H7 (cell line): ENCODE measurements around the gene MADD. TPM values are rescaled to one million over a fixed set of nuclear protein-coding genes. Genes with fewer than 3 reads are reported as not detected.

Source experiments
- DNase-seq: peaks from one replicate; pipeline ENCODE4 v3.0.0; 2012
- H3K27me3 ChIP-seq: 2 replicates; pipeline ENCODE4 v1.6.0; 2011; ENCODE audit warnings: mild to moderate bottlenecking, low read length; ENCODE audit not compliant: control insufficient read depth, insufficient read depth
- H3K36me3 ChIP-seq: replicated peaks from 2 replicates; pipeline ENCODE4 v1.5.1; 2011; ENCODE audit warnings: low read length; ENCODE audit not compliant: control insufficient read depth, insufficient read depth
- H3K4me3 ChIP-seq: 2 replicates; pipeline ENCODE4 v1.5.1; 2011; ENCODE audit warnings: low read depth, mild to moderate bottlenecking, control low read depth, low read length, moderate library complexity; ENCODE audit not compliant: insufficient read depth
- total RNA-seq: library from RNA; depleted of rRNA; stranded (reverse); fragments of >200 nt; shearing (Covaris generic); gene quantifications from 2 replicates; pipeline ENCODE4 v1.2.3, GENCODE V29; 2014

The MADD gene
- total RNA-seq, 1 experiment from 2014 or later: 21.3 TPM

GRCh38 chr11:47259232-47259977 lies 10.5 kb upstream of the MADD start:
- H3K36me3 ChIP-seq: no peaks in the 10 kb centered on the region
- no peak overlapping the region for H3K4me3 ChIP-seq
- no peaks in the 10 kb centered on the region for H3K27me3 ChIP-seq
- DNase-seq: peak; percentile 89

DNA sequence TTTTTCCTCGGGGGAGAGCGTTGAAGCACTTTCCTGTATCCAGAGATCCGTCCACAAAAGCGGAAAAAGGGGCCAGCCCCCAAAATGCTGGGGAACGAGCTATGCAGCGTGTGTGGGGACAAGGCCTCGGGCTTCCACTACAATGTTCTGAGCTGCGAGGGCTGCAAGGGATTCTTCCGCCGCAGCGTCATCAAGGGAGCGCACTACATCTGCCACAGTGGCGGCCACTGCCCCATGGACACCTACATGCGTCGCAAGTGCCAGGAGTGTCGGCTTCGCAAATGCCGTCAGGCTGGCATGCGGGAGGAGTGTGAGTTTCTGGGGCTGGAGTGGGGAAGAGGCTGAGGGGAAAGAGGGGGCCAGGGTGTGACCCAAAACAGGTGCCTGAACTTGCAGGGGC lies 9.6 kb upstream of the MADD start:
- no peaks in the 10 kb centered on the region for H3K36me3 ChIP-seq

DNA sequence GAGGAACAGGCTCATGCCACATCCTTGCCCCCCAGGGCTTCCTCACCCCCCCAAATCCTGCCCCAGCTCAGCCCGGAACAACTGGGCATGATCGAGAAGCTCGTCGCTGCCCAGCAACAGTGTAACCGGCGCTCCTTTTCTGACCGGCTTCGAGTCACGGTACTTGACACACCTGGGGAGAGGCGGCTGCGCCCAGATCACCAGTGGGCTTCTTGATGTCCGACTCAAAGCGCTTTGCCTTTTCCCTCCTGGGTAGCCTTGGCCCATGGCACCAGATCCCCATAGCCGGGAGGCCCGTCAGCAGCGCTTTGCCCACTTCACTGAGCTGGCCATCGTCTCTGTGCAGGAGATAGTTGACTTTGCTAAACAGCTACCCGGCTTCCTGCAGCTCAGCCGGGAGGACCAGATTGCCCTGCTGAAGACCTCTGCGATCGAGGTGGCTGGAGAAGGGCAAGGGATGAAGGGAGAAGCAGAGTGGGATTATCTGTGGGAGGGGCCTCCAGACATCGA lies 8.6 kb upstream of the MADD start:
- Histone ChIP-seq H3K4me3 (no peak overlapping the region), H3K27me3 (no peaks in the 10 kb centered on the region), H3K36me3 (no peaks in the 10 kb centered on the region; the same call in 1 of the 2 replicates)
- DNase-seq: no peak

More for the DNA sequence above, 9.6 kb upstream of the MADD start:
- no peak for DNase-seq
- H3K27me3 ChIP-seq: no peaks in the 10 kb centered on the region
- H3K4me3 ChIP-seq: no peak overlapping the region

DNA sequence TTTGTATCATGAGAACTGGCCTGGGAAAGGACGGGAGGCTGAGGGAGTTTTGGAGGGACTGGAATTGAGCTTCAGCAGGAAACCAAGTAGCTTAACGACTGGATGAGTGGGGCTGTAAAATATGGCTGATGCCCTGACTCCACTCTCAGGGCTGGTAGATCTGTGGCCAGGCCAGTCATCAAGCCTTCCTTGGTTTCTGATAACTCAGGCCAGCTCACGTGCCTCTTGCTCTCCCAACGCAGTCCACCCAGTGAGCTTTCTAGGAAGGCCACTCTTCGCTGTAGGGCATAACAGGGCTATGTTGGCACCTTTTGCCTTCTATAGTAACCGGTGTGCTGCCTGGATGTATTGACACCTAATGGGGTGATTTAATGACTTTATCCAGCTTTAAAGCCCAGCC lies 5.8 kb upstream of the MADD start:
- no peak for DNase-seq
- Histone ChIP-seq H3K4me3 (no peak overlapping the region), H3K27me3 (no peaks in the 10 kb centered on the region), H3K36me3 (no peaks in the 10 kb centered on the region; the same call in 1 of the 2 replicates)

DNA sequence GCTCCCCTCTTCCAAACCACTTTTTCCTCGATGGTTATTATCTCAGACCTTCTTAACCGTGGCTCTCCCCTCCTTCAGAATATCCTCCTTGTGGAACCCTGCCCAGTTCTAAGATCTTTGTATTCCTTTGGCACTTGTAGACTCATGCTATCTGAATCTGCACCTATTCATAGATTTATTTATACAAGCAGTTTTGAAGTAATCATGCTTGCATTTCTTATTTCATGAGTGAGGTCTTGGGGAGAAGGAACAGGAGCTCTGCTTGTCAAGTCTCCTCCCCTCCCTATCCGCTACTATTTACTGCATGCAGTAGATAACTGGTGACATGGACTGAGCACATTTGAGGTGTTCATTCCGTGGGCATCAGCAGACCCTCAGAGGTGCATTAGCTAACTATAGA lies 5.4 kb upstream of the MADD start:
- no peak overlapping the region for H3K4me3 ChIP-seq
- no peaks in the 10 kb centered on the region for H3K27me3 ChIP-seq
- DNase-seq: no peak
- H3K36me3 ChIP-seq: no peaks in the 10 kb centered on the region; the same call in 1 of the 2 replicates

DNA sequence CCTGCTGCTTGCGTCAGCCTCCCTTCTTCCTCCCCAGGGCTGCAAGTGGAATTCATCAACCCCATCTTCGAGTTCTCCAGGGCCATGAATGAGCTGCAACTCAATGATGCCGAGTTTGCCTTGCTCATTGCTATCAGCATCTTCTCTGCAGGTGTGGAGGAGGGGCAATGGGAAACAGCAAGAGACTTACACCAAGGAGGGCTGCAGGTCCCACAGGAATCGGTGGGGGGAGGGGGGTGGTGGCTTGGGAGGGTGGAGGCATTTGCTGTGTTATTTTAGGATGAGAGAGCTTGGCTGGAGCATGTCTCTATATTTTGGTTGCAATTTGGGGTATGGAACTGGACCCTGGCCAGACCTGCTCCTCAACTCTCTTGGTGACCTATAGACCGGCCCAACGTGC lies 2.1 kb upstream of the MADD start:
- no peak overlapping the region for H3K4me3 ChIP-seq

GRCh38 chr11:47268448-47269001 lies 1.4 kb upstream of the MADD start:
- Histone ChIP-seq H3K4me3 (peak overlapping the region; percentile 82; the same call in 1 of the 2 replicates), H3K27me3 (no peaks in the 10 kb centered on the region), H3K36me3 (no peaks in the 10 kb centered on the region; the same call in 1 of the 2 replicates)
- DNase-seq: no peak

More for the DNA sequence above, 2.1 kb upstream of the MADD start:
- no peak for DNase-seq
- Histone ChIP-seq H3K36me3 (no peaks in the 10 kb centered on the region; the same call in 1 of the 2 replicates), H3K27me3 (no peaks in the 10 kb centered on the region)

- Histone ChIP-seq H3K27me3 (no peaks in the 10 kb centered on the region), H3K4me3 (peak overlapping the region; percentile 82), H3K36me3 (no peaks in the 10 kb centered on the region; the same call in 1 of the 2 replicates)
- peak; percentile 98 for DNase-seq
These were observed 718 bp upstream of the MADD start for GRCh38 chr11:47269002-47269828.

- peak; percentile 91 for DNase-seq
- peak overlapping the region; percentile 82 for H3K4me3 ChIP-seq
- no peaks in the 10 kb centered on the region; the same call in none of the 2 replicates for H3K36me3 ChIP-seq
- no peaks in the 10 kb centered on the region for H3K27me3 ChIP-seq
These were observed 668 bp downstream of the MADD start for GRCh38 chr11:47270331-47271271.

DNA sequence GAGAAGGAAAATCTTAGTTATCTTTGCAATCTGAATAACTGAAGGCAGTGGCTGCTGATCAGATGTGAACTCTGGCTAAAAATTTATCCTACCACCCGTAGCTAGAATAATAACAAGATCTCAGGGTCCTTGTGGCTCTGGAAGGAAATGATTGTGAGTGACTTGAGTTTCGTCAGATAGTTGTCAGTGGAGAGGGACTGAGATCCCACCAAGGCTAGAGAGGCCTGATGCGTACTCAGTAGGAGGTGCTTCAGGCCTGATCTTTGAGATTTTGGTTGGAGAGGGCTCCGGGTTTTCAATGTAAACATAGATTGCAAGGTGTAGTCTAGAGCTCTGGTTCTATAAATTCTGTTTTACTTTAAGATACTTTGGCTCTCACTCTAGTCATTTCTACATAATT lies 1.4 kb downstream of the MADD start:
- H3K4me3 ChIP-seq: no peak overlapping the region
- DNase-seq: no peak
- no peaks in the 10 kb centered on the region for H3K27me3 ChIP-seq
- peaks cover 6% of the 10 kb centered on the region for H3K36me3 ChIP-seq

DNA sequence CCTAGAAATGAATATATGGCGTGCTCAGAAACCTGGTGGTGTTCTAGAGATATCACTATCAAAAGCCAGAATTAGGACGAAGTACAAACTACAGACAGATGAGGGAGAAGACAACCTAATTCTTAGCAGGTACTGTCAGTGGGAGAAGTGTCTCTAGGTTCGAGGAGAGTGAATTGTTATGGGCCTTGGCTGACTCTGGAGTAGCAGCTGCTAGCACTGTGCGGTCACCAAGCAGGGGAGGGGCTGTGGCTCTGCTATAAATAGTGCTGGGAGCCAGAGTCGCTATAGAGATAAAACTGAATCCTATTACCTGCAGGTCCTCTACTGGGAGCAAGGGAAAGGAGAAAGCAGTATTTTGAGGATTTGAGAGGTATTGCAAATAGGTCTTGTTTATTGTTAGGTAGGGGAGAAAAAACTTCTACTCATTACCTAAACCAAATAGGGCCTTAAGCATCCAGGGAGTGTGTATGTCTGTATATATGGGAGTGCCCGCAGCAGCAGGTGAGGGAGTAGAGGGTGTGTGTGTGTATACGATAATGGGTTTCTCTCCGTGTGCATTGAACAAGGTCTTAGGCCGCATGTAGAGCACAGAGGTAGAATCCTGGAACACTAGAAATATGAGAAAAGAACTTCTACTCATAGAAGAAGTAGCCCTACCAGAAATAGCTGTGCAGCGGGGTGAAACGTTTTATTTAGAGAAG lies 2.2 kb downstream of the MADD start:
- Histone ChIP-seq H3K4me3 (no peak overlapping the region), H3K27me3 (no peaks in the 10 kb centered on the region), H3K36me3 (peaks cover 10% of the 10 kb centered on the region)
- no peak for DNase-seq

DNA sequence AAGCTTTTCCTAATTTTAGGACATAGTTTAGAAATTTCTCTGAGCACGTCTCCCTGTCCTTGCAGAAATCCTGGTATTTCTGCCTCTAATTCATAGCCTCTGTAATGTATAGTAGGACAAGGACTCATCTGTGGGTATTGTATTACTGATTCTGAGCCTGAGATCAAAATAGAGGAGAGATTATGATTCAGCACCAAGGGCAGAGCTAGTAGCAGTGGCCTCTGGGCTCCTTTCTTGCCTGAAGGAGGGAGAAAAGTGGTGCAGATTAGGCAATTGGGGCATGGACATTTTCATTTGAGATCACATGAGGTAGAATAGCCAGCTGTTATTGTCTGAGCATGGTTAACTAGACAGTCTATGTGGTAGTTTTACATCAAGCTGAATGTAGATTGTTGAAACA lies 2.8 kb downstream of the MADD start:
- Histone ChIP-seq H3K36me3 (peaks cover 10% of the 10 kb centered on the region), H3K27me3 (no peaks in the 10 kb centered on the region), H3K4me3 (no peak overlapping the region)
- DNase-seq: peak; percentile 52

DNA sequence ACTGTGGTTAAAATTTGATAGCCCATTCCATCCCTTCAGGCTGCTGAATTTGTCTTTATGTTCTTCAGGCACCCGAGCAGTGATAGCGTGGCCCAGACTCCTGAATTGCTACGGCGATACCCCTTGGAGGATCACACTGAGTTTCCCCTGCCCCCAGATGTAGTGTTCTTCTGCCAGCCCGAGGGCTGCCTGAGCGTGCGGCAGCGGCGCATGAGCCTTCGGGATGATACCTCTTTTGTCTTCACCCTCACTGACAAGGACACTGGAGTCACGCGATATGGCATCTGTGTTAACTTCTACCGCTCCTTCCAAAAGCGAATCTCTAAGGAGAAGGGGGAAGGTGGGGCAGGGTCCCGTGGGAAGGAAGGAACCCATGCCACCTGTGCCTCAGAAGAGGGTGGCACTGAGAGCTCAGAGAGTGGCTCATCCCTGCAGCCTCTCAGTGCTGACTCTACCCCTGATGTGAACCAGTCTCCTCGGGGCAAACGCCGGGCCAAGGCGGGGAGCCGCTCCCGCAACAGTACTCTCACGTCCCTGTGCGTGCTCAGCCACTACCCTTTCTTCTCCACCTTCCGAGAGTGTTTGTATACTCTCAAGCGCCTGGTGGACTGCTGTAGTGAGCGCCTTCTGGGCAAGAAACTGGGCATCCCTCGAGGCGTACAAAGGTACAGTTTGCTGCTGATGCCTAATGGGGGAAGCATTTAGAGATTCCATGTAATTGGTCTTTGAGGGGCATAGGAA lies 4.7 kb downstream of the MADD start:
- Histone ChIP-seq H3K36me3 (peaks cover 10% of the 10 kb centered on the region), H3K4me3 (no peak overlapping the region), H3K27me3 (no peaks in the 10 kb centered on the region)
- no peak for DNase-seq
